KMS-11 (cell line): Measurements from ENCODE around the gene AOC1.

Experiments
- H2AFZ ChIP-seq: fragments of 200-600 bp; sonication (generic); 2 replicates; pipeline ENCODE4 v1.6.1; 2016; ENCODE audit warnings: antibody characterized with exemption, mixed run types, low read depth
- H3K27ac ChIP-seq: fragments of 200-600 bp; sonication (generic); 2 replicates; pipeline ENCODE4 v1.6.1; 2016; ENCODE audit warnings: mild to moderate bottlenecking, mixed run types
- H3K27me3 ChIP-seq: fragments of 200-600 bp; sonication (generic); 2 replicates; pipeline ENCODE4 v1.6.1; 2017; ENCODE audit warnings: mild to moderate bottlenecking, low read depth, mixed run types, moderate library complexity; ENCODE audit not compliant: insufficient read depth
- H3K36me3 ChIP-seq: fragments of 200-600 bp; sonication (generic); 2 replicates; pipeline ENCODE4 v1.6.1; 2017; ENCODE audit warnings: mild to moderate bottlenecking, mixed run types; ENCODE audit not compliant: insufficient read depth
- H3K4me1 ChIP-seq: fragments of 200-600 bp; sonication (generic); 2 replicates; pipeline ENCODE4 v1.6.1; 2016; ENCODE audit warnings: mild to moderate bottlenecking, low read depth, mixed run types; ENCODE audit not compliant: poor library complexity, severe bottlenecking
- H3K4me2 ChIP-seq: fragments of 200-600 bp; sonication (generic); 2 replicates; pipeline ENCODE4 v1.7.0; 2016; ENCODE audit warnings: mild to moderate bottlenecking, mixed run types
- H3K4me3 ChIP-seq: fragments of 200-600 bp; sonication (generic); IDR thresholded peaks from 2 replicates; pipeline ENCODE4 v1.6.1; 2017; ENCODE audit warnings: low read depth, low read length, mixed read lengths; ENCODE audit not compliant: insufficient read depth
- H3K79me2 ChIP-seq: fragments of 200-600 bp; sonication (generic); 2 replicates; pipeline ENCODE4 v1.6.1; 2016; ENCODE audit warnings: low read depth, mixed run types; ENCODE audit not compliant: insufficient read depth
- H3K9ac ChIP-seq: fragments of 200-600 bp; sonication (generic); 2 replicates; pipeline ENCODE4 v1.6.1; 2016; ENCODE audit warnings: mild to moderate bottlenecking, mixed run types
- H4K20me1 ChIP-seq: fragments of 200-600 bp; sonication (generic); 2 replicates; pipeline ENCODE4 v1.6.1; 2016; ENCODE audit warnings: mild to moderate bottlenecking, mixed run types; ENCODE audit not compliant: insufficient read depth
- TF ChIP-seq, protein P1 (sequence below): fragments of 200-600 bp; sonication (generic); conservative IDR thresholded peaks from 2 replicates; pipeline ENCODE4 v1.6.1; 2017; ENCODE audit warnings: low read depth, mild to moderate bottlenecking, antibody characterized with exemption, low read length, moderate library complexity, mixed read lengths

The AOC1 gene

DNA sequence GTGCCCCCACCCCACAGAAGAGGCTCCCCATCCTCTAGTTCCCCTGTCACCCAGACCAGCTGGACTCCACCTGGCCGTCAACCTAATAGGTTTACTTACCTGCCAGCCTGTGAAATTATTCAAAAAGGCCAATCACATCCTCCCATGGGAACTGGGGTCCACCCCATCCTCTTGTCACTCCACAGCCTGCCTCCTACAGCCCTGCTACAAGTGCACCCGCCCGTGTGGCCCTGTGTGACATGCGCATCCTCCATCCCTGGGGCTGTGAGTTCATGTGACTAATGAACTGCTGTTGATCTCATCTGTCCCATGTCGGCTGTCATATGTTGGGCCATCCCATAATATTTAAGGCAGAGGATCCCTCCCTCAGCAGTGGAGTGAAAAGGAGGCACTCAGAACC, 39.4 kb downstream of the AOC1 start:
- Histone ChIP-seq H3K4me2 (no peak overlapping the region), H3K4me1 (no peaks in the 10 kb centered on the region), H3K27ac (no peak overlapping the region), H3K79me2 (no peaks in the 10 kb centered on the region), H3K27me3 (no peaks in the 10 kb centered on the region; the same call in 1 of the 2 replicates), H3K4me3 (no peak overlapping the region), H4K20me1 (no peaks in the 10 kb centered on the region), H3K36me3 (no peaks in the 10 kb centered on the region), H2AFZ (no peak overlapping the region), H3K9ac (no peak overlapping the region)
- TF ChIP-seq, protein P1, sequence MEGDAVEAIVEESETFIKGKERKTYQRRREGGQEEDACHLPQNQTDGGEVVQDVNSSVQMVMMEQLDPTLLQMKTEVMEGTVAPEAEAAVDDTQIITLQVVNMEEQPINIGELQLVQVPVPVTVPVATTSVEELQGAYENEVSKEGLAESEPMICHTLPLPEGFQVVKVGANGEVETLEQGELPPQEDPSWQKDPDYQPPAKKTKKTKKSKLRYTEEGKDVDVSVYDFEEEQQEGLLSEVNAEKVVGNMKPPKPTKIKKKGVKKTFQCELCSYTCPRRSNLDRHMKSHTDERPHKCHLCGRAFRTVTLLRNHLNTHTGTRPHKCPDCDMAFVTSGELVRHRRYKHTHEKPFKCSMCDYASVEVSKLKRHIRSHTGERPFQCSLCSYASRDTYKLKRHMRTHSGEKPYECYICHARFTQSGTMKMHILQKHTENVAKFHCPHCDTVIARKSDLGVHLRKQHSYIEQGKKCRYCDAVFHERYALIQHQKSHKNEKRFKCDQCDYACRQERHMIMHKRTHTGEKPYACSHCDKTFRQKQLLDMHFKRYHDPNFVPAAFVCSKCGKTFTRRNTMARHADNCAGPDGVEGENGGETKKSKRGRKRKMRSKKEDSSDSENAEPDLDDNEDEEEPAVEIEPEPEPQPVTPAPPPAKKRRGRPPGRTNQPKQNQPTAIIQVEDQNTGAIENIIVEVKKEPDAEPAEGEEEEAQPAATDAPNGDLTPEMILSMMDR, result no peak

DNA sequence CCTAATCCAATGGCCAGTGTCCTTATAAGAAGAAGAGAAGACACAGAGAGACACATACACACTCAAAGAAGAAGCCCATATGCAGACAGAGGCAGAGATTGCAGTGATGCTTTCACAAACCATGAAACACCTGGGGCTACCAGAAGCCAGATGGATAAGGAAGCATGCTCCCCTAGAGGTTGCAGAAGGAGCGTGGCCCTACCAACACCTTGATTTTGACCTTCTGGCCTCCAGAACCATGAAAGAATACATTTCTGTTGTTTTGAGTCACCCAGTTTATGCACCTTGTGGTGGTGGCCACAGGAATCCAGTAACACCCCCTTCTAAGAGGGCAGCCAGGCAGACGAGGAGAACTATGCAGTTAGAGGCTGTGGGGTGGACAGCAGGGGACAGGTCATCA, 43.5 kb downstream of the AOC1 start:
- Histone ChIP-seq H3K79me2 (no peaks in the 10 kb centered on the region), H3K4me2 (no peak overlapping the region), H3K36me3 (no peaks in the 10 kb centered on the region), H3K4me3 (no peak overlapping the region), H3K27me3 (no peaks in the 10 kb centered on the region; the same call in 1 of the 2 replicates), H2AFZ (no peak overlapping the region), H4K20me1 (no peaks in the 10 kb centered on the region), H3K9ac (no peak overlapping the region), H3K4me1 (peaks cover 3% of the 10 kb centered on the region), H3K27ac (no peak overlapping the region)
- TF ChIP-seq, protein P1, result no peak

DNA sequence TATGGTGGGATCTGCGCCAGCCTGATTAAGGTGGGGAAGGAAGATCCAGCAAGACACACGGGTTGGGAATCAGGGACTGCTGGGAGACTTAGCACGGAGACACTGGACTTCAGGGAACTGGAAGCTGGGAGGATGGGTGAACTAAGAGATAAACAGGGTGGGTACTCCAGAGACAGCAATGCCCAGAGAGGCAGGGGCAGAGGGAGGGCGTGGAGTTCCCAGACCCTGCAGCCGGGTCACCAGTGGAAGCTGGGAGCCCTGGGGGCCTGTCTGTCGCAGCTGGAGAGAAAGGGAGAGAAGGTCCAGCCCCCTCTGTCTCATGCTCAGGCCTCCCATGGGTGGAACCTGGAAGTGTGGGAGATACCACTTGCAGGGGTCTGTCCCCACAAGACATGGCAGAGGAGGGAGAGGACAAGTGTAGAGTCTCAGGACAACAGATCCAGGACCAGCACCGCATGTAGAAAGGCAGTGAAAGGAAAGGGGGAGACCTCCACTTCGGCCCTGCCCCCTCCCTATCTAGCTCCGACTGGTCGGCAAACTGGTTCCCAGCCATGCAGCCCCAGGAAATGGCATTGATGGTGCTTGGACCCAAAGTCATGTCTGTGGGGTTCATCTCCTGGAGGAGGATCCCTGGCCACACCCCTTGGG, 44.4 kb downstream of the AOC1 start:
- no peaks in the 10 kb centered on the region; the same call in 1 of the 2 replicates for H3K27me3 ChIP-seq
- peaks cover 3% of the 10 kb centered on the region for H3K4me1 ChIP-seq
- H3K79me2 ChIP-seq, result no peaks in the 10 kb centered on the region
- no peak overlapping the region for H2AFZ ChIP-seq
- H3K27ac ChIP-seq, result no peak overlapping the region
- no peaks in the 10 kb centered on the region for H4K20me1 ChIP-seq
- TF ChIP-seq, protein P1, result no peak
- H3K9ac ChIP-seq, result no peak overlapping the region
- H3K4me2 ChIP-seq, result no peak overlapping the region
- no peaks in the 10 kb centered on the region for H3K36me3 ChIP-seq
- no peak overlapping the region for H3K4me3 ChIP-seq

DNA sequence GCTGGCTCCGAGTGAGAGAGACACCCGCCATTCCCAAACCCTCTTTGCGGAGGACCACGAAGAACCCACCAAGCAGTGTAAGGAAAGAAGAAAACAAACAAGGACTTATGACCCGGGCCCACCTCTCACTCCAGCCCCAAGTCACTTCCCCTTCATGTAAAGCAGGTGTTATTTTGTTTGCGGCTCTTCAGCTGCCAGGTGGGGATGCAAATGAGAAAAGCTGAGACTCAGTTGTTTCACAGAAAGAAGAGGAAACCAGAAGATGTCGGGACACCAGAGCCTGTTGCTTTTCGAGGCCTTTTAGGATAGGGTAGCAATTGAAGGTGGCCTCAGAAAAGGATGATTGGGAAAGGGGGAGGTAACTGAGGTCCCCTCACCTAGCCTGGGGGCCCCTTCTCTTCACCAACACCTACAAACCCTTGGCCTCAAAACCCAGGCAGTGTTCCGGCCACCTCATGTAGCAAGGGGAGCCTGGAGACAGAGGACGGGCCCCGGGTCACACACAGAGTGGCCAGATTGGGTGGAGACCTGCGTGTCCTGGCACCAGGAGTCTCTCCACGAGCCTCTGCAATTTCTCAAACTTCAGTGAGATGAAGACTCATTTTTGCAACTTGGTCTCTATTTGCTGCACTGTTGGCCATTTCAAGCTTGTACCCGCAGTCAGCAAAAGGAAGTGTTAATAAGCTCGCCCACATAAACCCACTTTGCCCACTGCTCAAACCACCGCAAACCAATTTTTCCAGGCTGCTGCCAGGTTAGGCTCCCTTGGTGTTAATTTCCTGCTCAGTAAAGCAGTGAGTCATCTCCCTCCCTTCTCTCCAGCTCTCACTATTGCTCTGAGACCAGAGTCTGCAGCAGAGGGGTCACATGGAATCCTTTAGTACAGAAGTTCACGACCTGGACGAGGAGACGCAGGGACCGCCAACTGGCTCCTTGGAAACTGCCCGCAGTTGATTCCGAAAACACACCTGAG, 45.5 kb downstream of the AOC1 start:
- Histone ChIP-seq H3K36me3 (no peaks in the 10 kb centered on the region), H3K27ac (no peak overlapping the region), H3K27me3 (no peaks in the 10 kb centered on the region; the same call in 1 of the 2 replicates), H3K79me2 (no peaks in the 10 kb centered on the region), H3K4me3 (no peak overlapping the region), H3K9ac (no peak overlapping the region), H3K4me1 (peaks cover 3% of the 10 kb centered on the region), H4K20me1 (no peaks in the 10 kb centered on the region), H2AFZ (no peak overlapping the region), H3K4me2 (no peak overlapping the region)
- TF ChIP-seq, protein P1, result no peak
